GM04504 (cell line): ENCODE data around the gene PHACTR4.
"Not testable (repeated sequence)": the region's sequence is repeated elsewhere in the genome, so short reads cannot be mapped to it uniquely, and the experiment has no call there.

Source experiments
- DNase-seq: peaks from one replicate; pipeline ENCODE4 v3.0.0-alpha.2; 2012; ENCODE audit warnings: low read depth

Gene PHACTR4

DNA sequence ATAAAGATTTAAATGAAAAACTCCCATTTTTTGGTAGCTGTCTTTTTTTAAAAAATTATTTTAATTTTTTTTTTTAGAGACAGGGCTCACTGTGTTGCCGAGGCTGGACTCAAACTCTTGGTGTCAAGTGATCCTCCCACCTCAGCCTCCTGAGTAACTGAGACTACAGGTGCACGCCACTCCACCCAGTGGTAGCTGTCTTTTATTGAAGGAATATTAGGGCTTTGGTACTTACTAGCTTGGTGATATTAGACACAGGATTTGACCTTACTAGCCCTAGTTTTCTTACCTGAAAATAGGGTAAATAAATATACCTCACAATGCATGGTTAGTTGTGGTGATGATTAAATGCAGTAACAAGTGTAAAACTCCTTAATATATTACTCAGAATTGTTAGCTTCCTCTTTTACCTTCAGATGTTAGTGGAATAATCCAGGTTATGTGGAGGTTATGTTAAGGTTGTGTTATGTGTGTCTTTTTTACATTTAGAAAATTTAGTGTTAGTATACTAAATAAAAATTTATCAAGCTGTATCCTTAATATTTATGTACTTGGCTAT is 66.8 kb downstream of the PHACTR4 start:
- DNase-seq = no peak

DNA sequence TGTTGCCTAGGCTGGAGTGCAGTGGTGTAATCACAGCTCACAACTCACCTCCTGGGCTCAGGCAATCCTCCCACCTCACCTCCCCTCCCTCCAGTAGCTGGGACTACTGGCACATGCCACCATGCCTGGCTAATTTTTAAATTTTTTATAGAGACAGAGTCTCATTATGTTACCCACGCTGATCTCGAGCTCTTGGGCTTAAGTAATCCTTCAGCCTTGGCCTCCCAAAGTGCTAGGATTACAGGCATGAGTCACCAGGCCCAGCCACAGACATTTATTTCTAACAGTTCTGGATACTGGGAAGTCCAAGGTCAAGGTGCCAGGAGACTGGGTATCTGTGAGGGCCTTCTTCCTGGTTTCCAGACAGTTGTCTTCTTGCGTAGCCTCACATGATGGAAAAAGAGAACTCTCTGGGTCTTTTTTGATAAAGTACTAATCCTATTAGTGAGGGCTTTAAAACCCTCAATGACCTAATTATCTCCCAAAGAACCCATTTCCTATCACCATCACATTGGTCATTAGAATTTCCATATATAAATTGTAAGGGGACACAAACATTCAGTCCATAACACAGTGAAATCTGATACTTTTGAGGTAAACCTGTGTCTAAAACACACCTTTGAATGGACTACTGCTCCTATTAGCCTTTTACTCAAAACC is 67.9 kb downstream of the PHACTR4 start:
- no peak for DNase-seq

GRCh38 chr1:28437924-28438699 is 68.6 kb downstream of the PHACTR4 start:
- peak; percentile 95 for DNase-seq

DNA sequence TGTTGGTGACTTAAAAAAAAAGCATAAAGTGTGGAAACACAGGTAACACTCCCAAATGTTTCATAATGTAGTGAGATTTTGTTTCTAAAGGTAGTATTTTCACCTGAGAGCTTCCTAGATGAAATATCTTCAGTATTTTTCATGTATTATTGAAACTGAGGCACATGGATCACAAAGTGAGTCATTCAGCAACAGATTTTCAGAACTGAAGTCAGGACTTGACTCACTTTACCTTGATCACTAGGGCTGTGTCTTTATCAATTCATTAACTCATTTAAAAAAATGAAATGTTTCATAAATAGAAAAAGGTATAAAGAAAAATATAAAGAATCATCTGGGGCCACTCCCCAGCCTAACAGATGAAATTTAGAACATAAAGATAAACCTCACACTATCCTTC is 69.8 kb downstream of the PHACTR4 start:
- DNase-seq = no peak

DNA sequence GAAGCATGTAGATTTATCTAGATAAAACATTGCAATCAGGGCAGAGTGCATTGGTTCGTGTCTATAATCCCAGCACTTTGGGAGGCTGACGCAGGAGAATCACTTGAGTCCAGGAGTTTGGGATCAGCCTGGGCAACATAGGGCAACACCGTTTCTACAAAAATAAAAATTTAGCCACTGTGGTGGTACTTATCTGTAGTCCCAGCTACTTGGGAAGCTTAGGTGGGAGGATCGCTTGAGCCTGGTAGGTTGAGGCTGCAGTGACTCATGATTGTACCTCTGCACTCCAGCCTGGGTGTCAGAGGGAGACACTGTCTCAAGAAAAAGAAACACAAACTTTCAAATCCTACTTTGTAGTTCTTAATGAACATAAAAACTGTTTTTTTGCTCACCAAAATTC is 72.1 kb downstream of the PHACTR4 start:
- DNase-seq = no peak

- no peak for DNase-seq
Observed at GRCh38 chr1:28443550-28443949, 74.0 kb downstream of the PHACTR4 start.

DNA sequence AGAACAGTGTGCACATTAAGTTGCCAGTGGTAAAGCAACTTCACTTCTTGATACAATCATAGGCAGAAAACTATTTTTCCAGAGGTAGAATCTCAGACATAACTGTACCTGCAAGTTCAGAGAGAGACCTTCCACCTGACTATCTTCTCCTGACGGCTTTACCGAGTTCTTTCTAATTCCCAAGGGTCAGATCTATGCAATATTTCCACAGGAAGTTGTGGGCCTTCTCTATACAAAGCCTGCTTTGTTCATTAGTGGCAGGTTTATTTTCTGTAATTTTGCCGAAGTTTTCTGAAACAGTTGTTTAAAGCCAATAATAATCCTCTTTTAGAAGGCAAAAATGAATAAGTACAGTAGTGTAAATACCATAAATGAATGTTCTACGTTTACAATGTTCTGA is 78.1 kb downstream of the PHACTR4 start:
- DNase-seq = no peak

GRCh38 chr1:28448094-28448611 is 78.6 kb downstream of the PHACTR4 start:
- not testable (repeated sequence) for DNase-seq

DNA sequence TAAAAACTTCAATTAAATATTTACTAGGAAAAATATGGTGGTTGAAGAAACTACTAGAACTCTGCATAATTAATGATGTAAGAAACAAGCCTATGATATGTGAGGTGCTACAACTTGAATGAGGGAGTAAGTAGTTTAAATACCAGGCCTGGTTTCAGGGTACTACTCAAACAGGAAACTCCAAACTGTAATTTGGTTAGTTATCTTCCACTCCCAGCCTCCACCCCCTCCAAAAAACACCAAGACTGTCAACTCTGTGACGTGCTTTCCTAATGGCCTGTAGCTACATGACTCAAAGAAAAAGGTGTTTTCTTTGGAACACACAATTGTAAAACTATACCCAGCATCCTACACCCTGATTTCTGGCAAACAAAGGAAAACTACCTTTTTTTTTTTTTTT is 80.4 kb downstream of the PHACTR4 start:
- no peak for DNase-seq

DNA sequence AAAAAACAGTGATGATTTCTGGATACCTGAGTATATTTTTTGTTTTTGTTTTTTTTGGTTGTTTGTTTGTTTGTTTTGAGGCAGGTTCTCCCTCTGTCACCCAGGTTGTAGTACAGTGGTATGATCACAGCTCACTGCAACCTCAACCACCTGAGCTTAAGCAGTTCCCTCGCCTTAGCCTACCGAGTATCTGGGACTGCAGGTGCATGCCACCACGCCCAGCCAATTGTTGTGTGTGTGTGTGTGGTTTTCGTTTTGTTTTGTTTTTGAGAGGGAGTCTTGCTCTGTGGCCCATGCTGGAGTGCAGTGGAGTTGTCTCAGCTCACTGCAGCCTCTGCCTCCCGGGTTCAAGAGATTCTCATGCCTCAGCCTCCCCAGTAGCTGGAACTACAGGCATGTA is 81.0 kb downstream of the PHACTR4 start:
- DNase-seq = no peak

- no peak for DNase-seq
Observed at GRCh38 chr1:28451011-28451410, 81.5 kb downstream of the PHACTR4 start.

GRCh38 chr1:28456078-28456477 is 86.5 kb downstream of the PHACTR4 start:
- no peak for DNase-seq

- DNase-seq = no peak
Observed at GRCh38 chr1:28457678-28458077, 88.1 kb downstream of the PHACTR4 start.

GRCh38 chr1:28458237-28459228 is 89.0 kb downstream of the PHACTR4 start:
- no peak for DNase-seq

- DNase-seq = no peak
Observed at GRCh38 chr1:28466226-28466778, 96.8 kb downstream of the PHACTR4 start.

DNA sequence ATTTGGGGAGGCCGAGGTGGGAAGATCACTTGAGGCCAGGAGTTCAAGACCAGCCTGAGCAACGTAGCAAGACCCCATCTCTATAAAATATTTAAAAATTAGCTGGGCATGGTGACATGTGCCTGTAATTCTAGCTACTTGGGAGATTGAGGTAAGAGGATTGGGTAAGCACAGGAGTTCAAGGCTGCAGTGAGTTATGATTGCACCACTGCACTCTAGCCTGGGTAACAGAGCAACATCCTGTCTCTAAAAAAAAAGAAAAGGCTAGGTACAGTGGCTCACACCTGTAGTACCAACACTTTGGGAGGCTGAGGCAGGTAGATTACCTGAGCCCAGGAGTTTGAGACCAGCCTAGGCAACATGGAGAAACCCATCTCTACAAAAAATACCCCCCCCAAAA is 100.6 kb downstream of the PHACTR4 start:
- DNase-seq = no peak

DNA sequence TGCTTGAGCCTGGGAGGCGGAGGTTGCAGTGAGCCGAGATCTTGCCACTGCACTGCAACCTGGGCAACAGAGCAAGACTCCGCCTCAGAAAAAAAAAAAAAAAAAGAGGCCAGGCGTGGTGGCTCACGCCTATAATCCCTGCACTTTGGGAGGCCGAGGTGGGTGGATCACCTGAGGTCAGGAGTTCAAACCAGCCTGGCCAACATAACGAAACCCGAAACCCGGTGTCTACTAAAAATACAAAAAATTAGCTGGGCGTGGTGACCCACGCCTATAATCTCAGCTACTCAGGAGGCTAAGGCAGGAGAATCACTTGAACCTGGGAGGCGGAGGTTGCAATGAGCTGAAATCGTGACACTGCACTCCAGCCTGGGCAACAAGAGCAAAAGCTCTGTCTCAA is 110.0 kb downstream of the PHACTR4 start:
- not testable (repeated sequence) for DNase-seq

DNA sequence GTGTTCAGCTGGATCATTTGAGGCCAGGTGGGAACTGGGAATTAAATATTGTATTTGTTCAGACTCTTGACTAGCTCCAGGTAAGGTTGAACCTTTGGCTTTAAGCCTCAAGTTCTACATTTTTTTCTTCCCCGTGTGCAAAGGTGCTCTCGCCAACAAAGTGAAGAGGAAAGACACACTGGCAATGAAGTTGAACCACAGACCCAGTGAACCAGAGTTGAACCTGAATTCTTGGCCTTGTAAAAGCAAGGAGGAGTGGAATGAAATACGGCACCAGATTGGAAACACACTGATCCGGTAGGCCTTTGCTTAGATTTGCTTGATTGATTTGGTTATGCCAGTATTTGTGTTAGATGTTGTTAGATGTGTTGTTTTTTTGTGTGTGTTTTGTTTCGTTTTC is 110.8 kb downstream of the PHACTR4 start:
- no peak for DNase-seq

DNA sequence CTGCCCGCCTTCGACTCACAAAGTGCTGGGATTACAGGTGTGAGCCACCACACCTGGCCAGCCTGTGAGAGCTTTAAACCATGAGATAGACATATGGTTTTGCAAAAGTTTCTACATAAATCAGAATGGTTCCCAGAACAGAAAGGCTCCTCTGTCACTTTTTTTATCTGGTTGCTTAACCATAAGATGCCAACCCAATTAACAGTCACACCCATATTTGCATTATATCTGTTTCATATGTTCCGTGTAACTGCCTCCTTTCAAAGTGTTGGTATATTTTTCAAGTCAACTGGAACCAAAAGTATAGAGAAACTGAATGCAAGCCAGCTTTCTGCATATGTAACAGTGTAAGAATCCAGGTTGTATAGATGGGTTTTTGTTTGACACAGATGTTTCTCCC is 112.6 kb downstream of the PHACTR4 start:
- DNase-seq = no peak

- DNase-seq = no peak
Observed at GRCh38 chr1:28482702-28483101, 113.2 kb downstream of the PHACTR4 start.

DNA sequence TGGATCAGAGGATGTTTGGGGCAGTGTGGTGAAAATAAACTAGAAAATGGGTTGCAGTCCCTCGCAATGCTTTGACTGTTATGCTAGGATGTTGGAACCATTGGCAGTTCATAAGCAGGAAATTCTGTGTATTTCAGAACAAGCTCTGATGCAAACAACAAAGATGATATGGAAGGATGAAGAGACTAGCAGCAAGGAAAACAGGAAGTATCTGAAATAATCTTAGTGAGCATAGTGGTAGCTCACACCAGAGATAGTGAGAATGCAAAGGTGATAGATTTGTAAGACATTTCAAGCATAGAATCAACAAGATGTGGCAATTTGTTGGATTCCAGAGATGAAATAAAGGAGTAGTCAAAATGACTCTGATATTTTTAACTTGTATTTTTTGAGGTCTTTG is 125.2 kb downstream of the PHACTR4 start:
- no peak for DNase-seq

- DNase-seq = no peak
Observed at GRCh38 chr1:28499553-28499952, 130.0 kb downstream of the PHACTR4 start.
